Smooth muscle cell (in vitro differentiated cells): ENCODE results near the gene RIGI. TPM values are rescaled to one million over a fixed set of nuclear protein-coding genes. Genes with fewer than 3 reads are reported as not detected.
A peak's percentile ranks its signal among the peaks of the same experiment; 100 is the strongest.

Experiments
- DNase-seq: peaks from one replicate; lab custom pipeline; 2025; ENCODE audit not compliant: unreplicated experiment; lab: John Stamatoyannopoulos, UW
- H2AFZ ChIP-seq: fragments of 200-600 bp; sonication (generic); 2 replicates; pipeline ENCODE4 v1.6.0; 2016; ENCODE audit warnings: antibody characterized with exemption, low read depth, mild to moderate bottlenecking
- H3F3A ChIP-seq: fragments of 200-600 bp; sonication (generic); 2 replicates; pipeline ENCODE4 v1.6.0; 2017; ENCODE audit warnings: antibody characterized with exemption, low read depth
- H3K27ac ChIP-seq: fragments of 200-600 bp; sonication (generic); 2 replicates; pipeline ENCODE4 v1.5.1; 2016; ENCODE audit warnings: low read depth, mild to moderate bottlenecking
- H3K27me3 ChIP-seq: fragments of 200-600 bp; sonication (generic); 2 replicates; pipeline ENCODE4 v1.6.1; 2016; ENCODE audit warnings: low read depth, mild to moderate bottlenecking
- H3K36me3 ChIP-seq: fragments of 200-600 bp; sonication (generic); 2 replicates; pipeline ENCODE4 v1.5.1; 2016; ENCODE audit warnings: low read depth
- H3K4me1 ChIP-seq: fragments of 200-600 bp; sonication (generic); 2 replicates; pipeline ENCODE4 v1.5.1; 2016; ENCODE audit warnings: low read depth
- H3K4me2 ChIP-seq: fragments of 200-600 bp; sonication (generic); 2 replicates; pipeline ENCODE4 v1.6.0; 2016; ENCODE audit warnings: mild to moderate bottlenecking
- H3K4me3 ChIP-seq: fragments of 200-600 bp; sonication (generic); 2 replicates; pipeline ENCODE4 v1.5.1; 2016; ENCODE audit warnings: mild to moderate bottlenecking
- H3K79me2 ChIP-seq: fragments of 200-600 bp; sonication (generic); 2 replicates; pipeline ENCODE4 v1.6.0; 2016; ENCODE audit warnings: low read depth, mild to moderate bottlenecking
- H3K9ac ChIP-seq: fragments of 200-600 bp; sonication (generic); 2 replicates; pipeline ENCODE4 v1.6.0; 2016; ENCODE audit warnings: low read depth
- H3K9me3 ChIP-seq: fragments of 200-600 bp; sonication (generic); replicated peaks from 2 replicates; pipeline ENCODE4 v1.5.1; 2016; ENCODE audit warnings: low read depth
- H4K20me1 ChIP-seq: fragments of 200-600 bp; sonication (generic); 2 replicates; pipeline ENCODE4 v1.6.0; 2016; ENCODE audit warnings: low read depth
- CTCF ChIP-seq: fragments of 200-600 bp; sonication (generic); IDR thresholded peaks from 2 replicates; pipeline ENCODE4 v1.5.1; 2017; ENCODE audit warnings: borderline replicate concordance, mild to moderate bottlenecking, antibody characterized with exemption; ENCODE audit not compliant: insufficient read depth, poor library complexity, severe bottlenecking
- WGBS: methylation state at CpG from one replicate; pipeline ENCODE4 v1.1.7; 2016; ENCODE audit warnings: low lambda C conversion rate; 5-methylcytosine and 5-hydroxymethylcytosine counted together
- polyA plus RNA-seq: library from polyadenylated mRNA; unstranded; fragments of >200 nt; fragmentation: Nextera tagmentation; extraction: Ambion mirVana; gene quantifications from 2 replicates; pipeline ENCODE4 v1.2.1, GENCODE V29; 2016
- total RNA-seq: library from RNA; depleted of rRNA; stranded (reverse); fragments of >200 nt; gene quantifications from 2 replicates; pipeline ENCODE4 v1.2.3, GENCODE V29; 2014

The RIGI gene
- total RNA-seq (4.0 and 6.8 TPM in 2 replicates), polyA plus RNA-seq (1.8 and 2.3 TPM in 2 replicates)

- peak within 1 kb of the TSS; percentile 92 for H3K4me2 ChIP-seq
- H3K9ac ChIP-seq = peak within 1 kb of the TSS; percentile 51
- peak; percentile 33 for TF ChIP-seq CTCF
- under 1% methylated on average over 37 of the region's 37 CpGs for WGBS
- no peaks in the 10 kb centered on the region for H3K79me2 ChIP-seq
- DNase-seq = peak; percentile 71
- H3K4me3 ChIP-seq = peak within 1 kb of the TSS; percentile 82
- peak within 1 kb of the TSS; percentile 83 for H2AFZ ChIP-seq
- H3K9me3 ChIP-seq = no peaks in the 10 kb centered on the region
- no peaks in the 10 kb centered on the region for H3K27me3 ChIP-seq
- peak within 1 kb of the TSS; percentile 39 for H3K27ac ChIP-seq
- no peaks in the 10 kb centered on the region for H4K20me1 ChIP-seq
- no peaks in the 10 kb centered on the region for H3K36me3 ChIP-seq
- no peaks in the 10 kb centered on the region for H3F3A ChIP-seq
- H3K4me1 ChIP-seq = peaks cover 8% of the 10 kb centered on the region
Observed at GRCh38 chr9:32526041-32526706, at the start of gene RIGI. RIGI (minus strand) TSS chr9:32526196; CDS start chr9:32526166, 30 bp downstream.

- H3K4me1 ChIP-seq = peaks cover 20% of the 10 kb centered on the region
- TF ChIP-seq CTCF = no peak
- H3K27ac ChIP-seq = no peak overlapping the region
- H3K79me2 ChIP-seq = peaks cover 27% of the 10 kb centered on the region
- H3K9me3 ChIP-seq = no peaks in the 10 kb centered on the region
- no peak overlapping the region for H3K4me3 ChIP-seq
- no peak for DNase-seq
- no peaks in the 10 kb centered on the region for H3K36me3 ChIP-seq
- no peak overlapping the region for H3K9ac ChIP-seq
- no peaks in the 10 kb centered on the region for H3F3A ChIP-seq
- no peak overlapping the region for H2AFZ ChIP-seq
- peaks cover 6% of the 10 kb centered on the region for H4K20me1 ChIP-seq
- H3K27me3 ChIP-seq = no peaks in the 10 kb centered on the region
- no peak overlapping the region for H3K4me2 ChIP-seq
- WGBS = 91% methylated on average over 1 of the region's 1 CpG
Observed at GRCh38 chr9:32574858-32575257, 48.9 kb upstream of the RIGI start.

- 91% methylated on average over 7 of the region's 7 CpGs for WGBS
- Histone ChIP-seq H3K9ac (no peak overlapping the region), H4K20me1 (peaks cover 6% of the 10 kb centered on the region), H3K4me3 (peak overlapping the region; percentile 95), H3K27me3 (no peaks in the 10 kb centered on the region), H2AFZ (peak overlapping the region; percentile 93), H3F3A (no peaks in the 10 kb centered on the region), H3K27ac (peak overlapping the region; percentile 93), H3K79me2 (peaks cover 37% of the 10 kb centered on the region), H3K9me3 (no peaks in the 10 kb centered on the region), H3K36me3 (no peaks in the 10 kb centered on the region), H3K4me1 (peaks cover 20% of the 10 kb centered on the region), H3K4me2 (peak overlapping the region; percentile 97)
- no peak for TF ChIP-seq CTCF
- no peak for DNase-seq
Observed at GRCh38 chr9:32573821-32574220, 47.8 kb upstream of the RIGI start.
